ENCODE measurements around the gene PES1.

GRCh38 chr22:30531651-30532608 is 59.8 kb downstream of the PES1 start:
- TF ChIP-seq POLR2A (IDR thresholded peaks at IDR 0.05; ENCODE audit: low read depth, low read length) (no peak), CTCF (IDR thresholded peaks at IDR 0.05; ENCODE audit: extremely low read depth in 1 of 2, insufficient read depth in 1 of 2, low read depth in 1 of 2, low read length in 2 of 2) (no peak), FOS (IDR thresholded peaks at IDR 0.05; ENCODE audit: borderline replicate concordance, insufficient read depth, low read length) (no peak), JUN (IDR thresholded peaks at IDR 0.05; ENCODE audit: borderline replicate concordance, insufficient read depth, insufficient read length, low read depth) (no peak), EZH2 (IDR thresholded peaks at IDR 0.05; ENCODE audit: borderline replicate concordance, low read depth, low read length, severe bottlenecking) (no peak)

All from endothelial cell of umbilical vein (primary cell).